SU-DHL-6 (cell line): Measurements from ENCODE around the gene VWA1.
"Not testable (repeated sequence)": the region's sequence is repeated elsewhere in the genome, so short reads cannot be mapped to it uniquely, and the experiment has no call there.

Experiments used
- H2AFZ ChIP-seq: fragments of 200-600 bp; sonication (generic); 2 replicates; pipeline ENCODE4 v1.6.1; 2014; ENCODE audit warnings: low read depth, mild to moderate bottlenecking, moderate library complexity, mixed read lengths, antibody characterized with exemption, low read length; ENCODE audit not compliant: severe bottlenecking
- H3F3A ChIP-seq: fragments of 200-600 bp; shearing (Covaris generic); 2 replicates; pipeline ENCODE4 v1.6.0; 2016; ENCODE audit warnings: antibody characterized with exemption, mild to moderate bottlenecking; ENCODE audit not compliant: insufficient read depth
- H3K27ac ChIP-seq: fragments of 200-600 bp; sonication (generic); 2 replicates; pipeline ENCODE4 v1.5.1; 2016; ENCODE audit warnings: low read depth, mild to moderate bottlenecking, low read length, moderate library complexity, mixed read lengths
- H3K27me3 ChIP-seq: fragments of 200-600 bp; sonication (generic), shearing (Covaris generic); 2 replicates; pipeline ENCODE4 v1.6.0; 2014; ENCODE audit warnings: mild to moderate bottlenecking, low read length
- H3K36me3 ChIP-seq: fragments of 200-600 bp; sonication (generic); 2 replicates; pipeline ENCODE4 v1.6.1; 2014; ENCODE audit warnings: mild to moderate bottlenecking, low read length, mixed read lengths
- H3K4me2 ChIP-seq: fragments of 300-600, 200-600 bp; shearing (Covaris generic), sonication (generic); 2 replicates; pipeline ENCODE4 v1.6.0; 2014; ENCODE audit warnings: low read length, low read depth, mild to moderate bottlenecking; ENCODE audit not compliant: poor library complexity, severe bottlenecking
- H3K4me3 ChIP-seq: fragments of 200-600 bp; sonication (generic); 2 replicates; pipeline ENCODE4 v1.5.1; 2014; ENCODE audit warnings: antibody characterized with exemption, low read length, mild to moderate bottlenecking, mixed read lengths; ENCODE audit not compliant: insufficient read depth, poor library complexity, severe bottlenecking
- H3K79me2 ChIP-seq: fragments of 200-600 bp; sonication (generic); 2 replicates; pipeline ENCODE4 v1.6.1; 2014; ENCODE audit warnings: mild to moderate bottlenecking, low read length, moderate library complexity; ENCODE audit not compliant: insufficient read depth
- H3K9ac ChIP-seq: fragments of 200-600 bp; sonication (generic); 2 replicates; pipeline ENCODE4 v1.7.0; 2014; ENCODE audit warnings: mild to moderate bottlenecking, low read length
- H3K9me2 ChIP-seq: fragments of 200-600 bp; sonication (generic); replicated peaks from 2 replicates; pipeline ENCODE4 v1.6.1; 2014; ENCODE audit warnings: low read length; ENCODE audit not compliant: insufficient read depth
- H3K9me3 ChIP-seq: fragments of 200-600 bp; sonication (generic); 2 replicates; pipeline ENCODE4 v1.6.1; 2014; ENCODE audit warnings: low read length, mixed read lengths; ENCODE audit not compliant: insufficient read depth
- H4K20me1 ChIP-seq: fragments of 200-600 bp; sonication (generic); 2 replicates; pipeline ENCODE4 v1.6.1; 2014; ENCODE audit warnings: low read depth, mild to moderate bottlenecking, antibody characterized with exemption, low read length, moderate library complexity, mixed read lengths
- CTCF ChIP-seq: fragments of 200-600 bp; sonication (generic); IDR thresholded peaks from one replicate; pipeline ENCODE4 v1.5.1; 2017; ENCODE audit warnings: antibody characterized with exemption, mild to moderate bottlenecking, low read length, moderate library complexity; ENCODE audit not compliant: insufficient read depth, poor library complexity, severe bottlenecking
- EZH2phosphoT487 ChIP-seq: fragments of 200-600 bp; sonication (generic), shearing (Covaris generic); conservative IDR thresholded peaks from 2 replicates; pipeline ENCODE4 v1.6.1; 2018; ENCODE audit warnings: mild to moderate bottlenecking, antibody characterized with exemption, low read length, moderate library complexity, mixed read lengths

Gene VWA1

DNA sequence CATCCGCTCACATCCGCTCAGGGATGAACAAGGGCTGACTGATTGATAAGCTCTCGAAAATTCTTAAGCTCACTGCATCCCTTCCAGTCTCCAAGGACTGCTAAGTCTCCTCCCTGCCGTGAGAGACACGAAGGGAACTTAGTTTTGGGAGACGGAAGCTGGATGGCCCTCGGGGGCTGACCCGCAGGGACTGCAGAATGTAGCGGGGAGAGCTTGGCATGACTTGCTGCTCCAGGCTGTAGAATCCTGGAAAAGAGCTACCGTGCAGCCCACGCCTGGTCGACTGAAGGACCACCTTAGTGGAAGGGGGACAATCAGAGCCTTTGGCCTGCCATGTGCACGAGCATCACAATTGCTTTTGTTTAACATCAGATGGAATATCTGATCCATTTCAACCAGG is 19.7 kb upstream of the VWA1 start:
- Histone ChIP-seq H3K9me2 (no peaks in the 10 kb centered on the region), H3K27ac (no peak overlapping the region), H3K27me3 (no peaks in the 10 kb centered on the region), H3K4me2 (no peak overlapping the region), H3K9ac (no peak overlapping the region), H3K36me3 (no peaks in the 10 kb centered on the region), H3K9me3 (no peaks in the 10 kb centered on the region), H2AFZ (no peak overlapping the region), H3K4me3 (no peak overlapping the region), H3F3A (no peaks in the 10 kb centered on the region), H3K79me2 (no peaks in the 10 kb centered on the region), H4K20me1 (no peaks in the 10 kb centered on the region)
- TF ChIP-seq CTCF, result no peak
- TF ChIP-seq EZH2phosphoT487, result no peak

GRCh38 chr1:1417396-1417795 is 18.1 kb upstream of the VWA1 start:
- not testable (repeated sequence) for H3K36me3 ChIP-seq, H3F3A ChIP-seq, H3K27me3 ChIP-seq, H4K20me1 ChIP-seq, H3K9me2 ChIP-seq, H2AFZ ChIP-seq, H3K4me2 ChIP-seq, H3K9ac ChIP-seq, H3K79me2 ChIP-seq, H3K4me3 ChIP-seq, H3K9me3 ChIP-seq, H3K27ac ChIP-seq

DNA sequence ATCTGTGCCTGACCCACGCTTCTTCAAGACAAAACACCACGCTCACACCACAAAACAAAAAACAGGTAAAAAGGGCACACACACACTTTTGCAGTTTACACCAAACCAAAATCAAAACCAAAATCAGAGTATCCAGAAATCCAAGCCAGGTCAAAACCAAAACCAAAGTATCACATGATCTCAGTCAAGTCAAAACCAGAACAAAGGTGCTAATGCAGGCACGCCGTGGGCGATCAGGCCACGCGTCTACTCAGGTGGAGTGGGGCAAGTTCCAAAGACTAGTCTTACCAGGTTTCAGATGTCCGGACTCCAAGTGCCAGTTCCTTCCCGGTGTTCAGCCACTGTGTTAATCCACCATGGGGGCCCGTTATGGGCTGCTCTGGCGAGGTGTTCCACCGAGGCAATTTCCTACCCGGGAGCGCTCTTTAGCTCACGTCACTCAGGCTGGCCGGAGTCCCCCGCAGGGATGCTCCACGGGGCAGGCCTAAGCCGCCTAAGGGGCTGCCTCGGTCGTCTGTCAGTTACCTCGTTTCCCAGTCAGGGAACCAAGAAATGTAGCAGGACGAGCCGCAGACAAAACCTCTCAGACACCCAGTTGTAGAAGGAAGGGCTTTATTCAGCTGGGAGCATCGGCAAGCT is 17.5 kb upstream of the VWA1 start:
- H3K4me2 ChIP-seq, H3K27me3 ChIP-seq, H3K36me3 ChIP-seq, H4K20me1 ChIP-seq, H2AFZ ChIP-seq, H3K79me2 ChIP-seq, H3F3A ChIP-seq, H3K9me3 ChIP-seq, H3K9me2 ChIP-seq, H3K9ac ChIP-seq, H3K27ac ChIP-seq, H3K4me3 ChIP-seq: not testable (repeated sequence)

GRCh38 chr1:1418464-1419362 is 16.8 kb upstream of the VWA1 start:
- no peak overlapping the region for H2AFZ ChIP-seq
- H3K27ac ChIP-seq, result no peak overlapping the region
- H3K9ac ChIP-seq, result no peak overlapping the region
- no peaks in the 10 kb centered on the region for H3K79me2 ChIP-seq
- H3K27me3 ChIP-seq, result no peaks in the 10 kb centered on the region
- no peak overlapping the region for H3K4me2 ChIP-seq
- no peaks in the 10 kb centered on the region for H3K9me2 ChIP-seq
- no peaks in the 10 kb centered on the region for H3K9me3 ChIP-seq
- no peaks in the 10 kb centered on the region for H3K36me3 ChIP-seq
- TF ChIP-seq EZH2phosphoT487 (no peak), CTCF (no peak)
- no peaks in the 10 kb centered on the region for H4K20me1 ChIP-seq
- H3F3A ChIP-seq, result no peaks in the 10 kb centered on the region
- H3K4me3 ChIP-seq, result no peak overlapping the region
